Fibroblast of the aortic adventitia (primary cell): ENCODE results near the gene TNFAIP2. TPM values are rescaled to one million over a fixed set of nuclear protein-coding genes. Genes with fewer than 3 reads are reported as not detected.

ENCODE experiments used
- DNase-seq: peaks from one replicate; pipeline ENCODE4 v3.0.0-alpha.2; 2010; ENCODE audit warnings: low read depth
- H3K4me3 ChIP-seq: 2 replicates; pipeline ENCODE4 v1.5.1; 2011; ENCODE audit warnings: low read depth, mild to moderate bottlenecking, control low read depth, low read length, moderate library complexity
- total RNA-seq: library from RNA; depleted of rRNA; stranded (reverse); fragments of >200 nt; gene quantifications from 2 replicates; pipeline ENCODE4 v1.2.3, GENCODE V29; 2012; ENCODE audit warnings: low replicate concordance
- TF ChIP-seq, protein P1 (sequence below): IDR thresholded peaks from 2 replicates; pipeline ENCODE4 v1.5.1; 2011; ENCODE audit warnings: mild to moderate bottlenecking, low read length, control low read depth, inconsistent platforms; ENCODE audit not compliant: insufficient read depth

The TNFAIP2 gene
- total RNA-seq, 1 donor: 44.5 TPM

DNA sequence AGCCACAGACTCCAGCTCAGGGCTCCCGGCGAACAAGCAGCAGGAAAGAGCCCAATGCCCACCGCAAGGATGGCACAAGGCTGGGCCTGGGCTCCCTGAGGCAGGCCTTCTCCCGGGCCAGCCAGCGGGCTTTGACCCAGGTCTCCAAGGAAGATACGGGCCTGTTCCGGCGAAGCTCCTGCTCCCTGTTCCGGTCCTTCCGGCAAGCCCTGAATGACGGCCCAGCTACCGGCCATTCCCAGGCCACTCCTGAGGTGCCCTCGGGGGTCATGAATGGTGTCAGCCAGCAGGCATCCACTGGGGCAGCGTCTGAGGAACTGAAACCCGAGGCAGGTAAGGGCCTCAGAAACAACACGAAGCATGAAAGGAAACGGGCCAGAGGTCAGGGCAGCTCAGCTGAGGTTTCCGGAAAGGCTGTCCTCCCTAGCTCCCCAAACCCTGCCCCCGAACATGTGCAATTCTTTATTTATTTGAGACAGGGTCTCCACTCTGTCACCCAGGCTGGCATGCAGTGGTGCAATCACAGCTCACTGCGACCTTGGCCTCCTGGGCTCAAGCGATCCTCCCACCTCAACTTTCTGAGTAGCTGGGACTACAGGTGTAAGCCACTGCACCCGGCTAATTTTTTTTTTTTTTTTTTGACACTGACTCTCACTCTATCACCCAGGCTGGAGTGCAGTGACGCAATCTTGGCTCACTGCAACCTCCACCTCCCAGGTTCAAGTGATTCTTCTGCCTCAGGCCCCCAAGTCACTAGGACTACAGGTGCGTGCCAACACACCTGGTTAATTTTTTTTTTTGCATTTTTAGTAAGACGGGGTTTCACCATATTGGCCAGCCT is 22.8 kb upstream of the TNFAIP2 start:
- H3K4me3 ChIP-seq: no peak overlapping the region
- DNase-seq: no peak
- TF ChIP-seq, protein P1, sequence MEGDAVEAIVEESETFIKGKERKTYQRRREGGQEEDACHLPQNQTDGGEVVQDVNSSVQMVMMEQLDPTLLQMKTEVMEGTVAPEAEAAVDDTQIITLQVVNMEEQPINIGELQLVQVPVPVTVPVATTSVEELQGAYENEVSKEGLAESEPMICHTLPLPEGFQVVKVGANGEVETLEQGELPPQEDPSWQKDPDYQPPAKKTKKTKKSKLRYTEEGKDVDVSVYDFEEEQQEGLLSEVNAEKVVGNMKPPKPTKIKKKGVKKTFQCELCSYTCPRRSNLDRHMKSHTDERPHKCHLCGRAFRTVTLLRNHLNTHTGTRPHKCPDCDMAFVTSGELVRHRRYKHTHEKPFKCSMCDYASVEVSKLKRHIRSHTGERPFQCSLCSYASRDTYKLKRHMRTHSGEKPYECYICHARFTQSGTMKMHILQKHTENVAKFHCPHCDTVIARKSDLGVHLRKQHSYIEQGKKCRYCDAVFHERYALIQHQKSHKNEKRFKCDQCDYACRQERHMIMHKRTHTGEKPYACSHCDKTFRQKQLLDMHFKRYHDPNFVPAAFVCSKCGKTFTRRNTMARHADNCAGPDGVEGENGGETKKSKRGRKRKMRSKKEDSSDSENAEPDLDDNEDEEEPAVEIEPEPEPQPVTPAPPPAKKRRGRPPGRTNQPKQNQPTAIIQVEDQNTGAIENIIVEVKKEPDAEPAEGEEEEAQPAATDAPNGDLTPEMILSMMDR: no peak

DNA sequence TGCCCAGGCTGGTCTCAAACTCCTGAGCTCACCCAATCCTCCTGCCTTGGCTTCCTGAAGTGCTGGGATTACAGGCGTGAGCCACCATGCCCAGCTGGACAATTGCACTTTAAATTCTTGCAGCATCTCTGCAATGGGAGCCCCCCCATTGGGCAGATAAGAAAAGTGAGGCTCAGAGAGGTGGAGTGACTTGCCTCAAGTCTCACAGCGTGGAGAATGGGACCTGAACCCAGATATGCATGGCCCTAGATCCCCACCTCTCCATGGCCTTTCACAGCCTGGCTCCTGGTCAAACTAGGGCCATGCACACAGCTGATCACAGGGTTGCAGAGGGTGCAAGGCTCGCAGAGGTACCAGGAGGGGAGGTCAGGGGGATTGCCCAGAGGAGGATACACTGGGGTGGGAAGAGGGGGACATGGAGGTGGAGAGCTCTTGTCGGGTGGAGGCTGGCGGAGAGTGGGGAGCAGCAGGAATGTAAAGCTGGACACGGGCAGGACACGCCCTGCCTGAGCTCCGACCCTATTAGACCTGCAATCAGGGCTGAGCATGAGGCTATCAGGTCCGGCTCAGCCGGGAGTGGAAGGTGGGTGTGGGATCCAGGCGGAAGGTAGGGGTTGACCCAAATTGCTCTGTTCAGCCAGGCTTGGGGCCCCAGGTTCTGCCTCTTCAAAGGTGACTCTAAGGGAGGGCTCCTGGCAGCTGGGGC is 21.9 kb upstream of the TNFAIP2 start:
- DNase-seq: no peak
- TF ChIP-seq, protein P1: no peak
- no peak overlapping the region for H3K4me3 ChIP-seq

DNA sequence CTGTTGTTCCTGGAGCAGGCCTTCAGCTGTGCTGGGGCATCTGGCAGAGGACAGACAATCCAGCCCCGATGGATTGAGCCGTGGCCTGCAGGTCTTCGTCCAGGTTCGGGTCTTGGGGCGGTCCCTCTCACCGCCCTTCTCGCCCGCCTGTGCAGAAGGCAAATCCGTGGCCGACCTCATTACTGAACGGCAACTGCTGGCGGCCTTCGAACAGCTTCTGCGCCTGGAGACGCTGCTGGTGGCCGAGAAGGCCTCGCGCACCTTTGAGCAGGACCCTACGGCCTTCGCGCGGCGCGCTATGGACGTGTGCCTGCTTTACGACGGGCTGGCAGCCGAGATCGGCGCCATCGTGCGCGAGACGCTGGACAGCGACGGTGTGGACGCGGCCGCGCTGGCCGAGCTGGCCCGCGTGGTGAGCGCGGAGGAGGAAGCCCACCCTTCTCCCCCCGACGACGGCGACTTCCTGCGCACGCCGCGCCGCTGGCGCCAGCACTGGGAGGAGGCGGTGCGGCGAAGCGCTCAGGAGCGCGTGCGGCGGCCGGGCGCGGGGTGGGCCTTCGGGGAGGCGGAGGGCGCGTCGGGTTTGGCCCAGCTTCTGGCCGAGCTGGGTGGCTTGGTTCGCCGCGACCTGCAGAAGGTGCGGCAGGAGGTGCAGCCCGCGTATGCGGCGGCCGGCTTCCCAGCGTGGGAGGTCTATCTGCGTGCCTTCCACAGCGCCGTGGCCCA is 21.1 kb upstream of the TNFAIP2 start:
- no peak overlapping the region for H3K4me3 ChIP-seq
- TF ChIP-seq, protein P1: no peak
- no peak for DNase-seq

DNA sequence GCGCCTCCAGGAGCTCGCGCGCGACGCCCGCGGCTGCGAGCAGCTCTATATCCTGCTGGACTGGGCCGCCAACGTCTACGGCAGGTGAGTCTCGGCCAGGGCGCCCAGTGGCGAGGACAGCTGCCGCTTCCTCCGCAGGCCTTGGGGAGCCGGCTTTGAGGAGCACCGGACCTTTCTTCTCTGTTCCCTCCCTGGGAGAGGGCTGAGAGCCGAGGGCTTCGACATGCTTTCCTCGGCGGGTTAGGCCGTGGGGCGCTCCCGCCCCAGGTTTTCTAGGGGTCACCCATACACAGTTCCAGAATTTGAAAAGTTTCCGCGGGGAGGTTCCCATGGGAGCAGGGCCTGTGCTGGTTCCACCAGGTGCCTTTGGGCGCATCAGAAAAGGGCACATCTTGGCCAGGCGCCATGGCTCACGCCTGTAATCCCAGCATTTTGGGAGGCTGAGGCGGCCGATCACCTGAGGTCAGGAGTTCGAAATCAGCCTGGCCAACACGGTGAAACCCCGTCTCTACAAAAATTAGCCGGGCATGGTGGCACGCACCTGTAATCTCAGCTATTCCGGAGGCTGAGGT is 20.5 kb upstream of the TNFAIP2 start:
- TF ChIP-seq, protein P1: no peak
- H3K4me3 ChIP-seq: no peak overlapping the region
- DNase-seq: no peak

DNA sequence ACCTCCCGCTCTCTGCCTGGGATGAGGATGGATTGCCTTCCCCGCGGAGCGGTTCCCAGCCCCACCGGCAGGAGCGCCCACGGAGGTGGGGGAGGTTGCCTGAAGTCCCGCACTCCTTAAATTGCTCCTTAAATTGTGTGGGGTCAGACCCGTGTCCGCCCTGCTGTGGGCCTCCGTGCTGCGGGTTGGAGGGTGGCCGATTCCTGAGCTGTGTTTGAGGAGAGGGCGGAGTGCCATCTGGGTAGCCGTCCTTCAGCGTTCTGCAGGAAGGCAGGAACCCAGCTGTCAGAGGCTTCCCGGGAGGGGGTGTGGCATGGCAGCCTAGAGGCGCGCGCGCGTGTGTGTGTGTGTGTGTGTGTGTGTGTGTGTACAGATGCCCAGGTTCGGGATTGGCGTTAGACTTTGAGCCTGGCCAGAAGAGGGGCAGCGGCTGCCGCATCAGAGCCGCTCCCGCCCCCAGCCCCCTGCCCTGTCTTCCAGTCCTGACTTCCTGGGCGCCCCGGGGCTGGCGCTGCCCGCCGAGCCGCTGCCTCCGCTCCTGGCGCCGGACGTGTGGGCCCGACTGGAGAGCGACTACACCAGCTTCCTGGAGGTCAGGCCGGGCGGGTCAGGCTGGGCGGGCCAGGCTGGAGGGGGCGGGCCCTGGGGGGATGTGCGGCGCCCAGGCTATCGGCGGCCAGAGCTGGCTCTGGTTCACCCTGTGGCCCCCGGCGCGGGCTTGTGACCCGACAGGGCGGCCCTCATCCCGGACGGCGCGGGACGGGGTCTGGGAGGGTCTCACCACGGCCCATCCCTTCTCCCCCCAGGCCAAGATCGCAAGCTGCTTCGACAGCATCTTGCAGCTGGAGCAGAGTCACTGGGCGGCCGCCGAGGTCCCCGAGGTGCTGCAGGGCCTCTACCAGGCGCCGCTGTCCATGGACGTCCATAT is 19.5 kb upstream of the TNFAIP2 start:
- peak; percentile 55 for DNase-seq
- TF ChIP-seq, protein P1: peak; percentile 53
- peak overlapping the region; percentile 25 for H3K4me3 ChIP-seq

DNA sequence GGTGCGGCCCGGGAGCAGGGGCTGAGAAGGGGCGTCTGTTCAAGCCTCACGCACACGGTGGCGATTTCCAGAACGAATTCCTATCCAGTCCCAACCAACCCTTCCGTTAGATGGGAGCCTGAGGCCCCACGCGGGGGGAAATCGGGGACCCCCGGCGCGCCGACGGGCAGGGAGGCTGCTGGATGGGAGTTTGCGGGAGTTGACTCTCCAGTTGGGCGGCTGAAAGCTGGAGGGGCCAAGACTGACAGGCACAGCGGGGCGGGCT is 18.9 kb upstream of the TNFAIP2 start:
- DNase-seq: no peak
- TF ChIP-seq, protein P1: no peak
- no peak overlapping the region for H3K4me3 ChIP-seq
